ENCODE measurements around the gene ISCA2.

DNA sequence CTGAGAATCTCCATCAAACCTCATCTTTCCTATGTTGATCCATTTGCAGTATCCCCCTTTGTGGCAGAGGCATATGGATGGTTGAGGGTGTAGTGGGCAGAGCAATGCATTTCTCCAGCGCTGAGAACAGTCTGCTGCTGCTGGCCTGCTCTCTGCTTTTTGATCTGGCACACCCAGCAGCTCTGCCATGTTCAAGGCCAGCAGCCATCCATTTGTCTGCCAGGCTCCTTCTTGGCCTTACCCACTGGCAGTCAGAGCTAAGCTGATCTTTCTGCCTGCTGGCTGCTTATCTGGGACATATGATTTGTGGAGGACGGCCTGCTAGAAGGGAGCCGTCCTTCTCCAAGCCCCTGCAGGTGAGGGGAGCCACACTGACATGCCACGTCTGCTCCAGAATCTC, 17.5 kb upstream of the ISCA2 start:
- TF ChIP-seq, protein P1, sequence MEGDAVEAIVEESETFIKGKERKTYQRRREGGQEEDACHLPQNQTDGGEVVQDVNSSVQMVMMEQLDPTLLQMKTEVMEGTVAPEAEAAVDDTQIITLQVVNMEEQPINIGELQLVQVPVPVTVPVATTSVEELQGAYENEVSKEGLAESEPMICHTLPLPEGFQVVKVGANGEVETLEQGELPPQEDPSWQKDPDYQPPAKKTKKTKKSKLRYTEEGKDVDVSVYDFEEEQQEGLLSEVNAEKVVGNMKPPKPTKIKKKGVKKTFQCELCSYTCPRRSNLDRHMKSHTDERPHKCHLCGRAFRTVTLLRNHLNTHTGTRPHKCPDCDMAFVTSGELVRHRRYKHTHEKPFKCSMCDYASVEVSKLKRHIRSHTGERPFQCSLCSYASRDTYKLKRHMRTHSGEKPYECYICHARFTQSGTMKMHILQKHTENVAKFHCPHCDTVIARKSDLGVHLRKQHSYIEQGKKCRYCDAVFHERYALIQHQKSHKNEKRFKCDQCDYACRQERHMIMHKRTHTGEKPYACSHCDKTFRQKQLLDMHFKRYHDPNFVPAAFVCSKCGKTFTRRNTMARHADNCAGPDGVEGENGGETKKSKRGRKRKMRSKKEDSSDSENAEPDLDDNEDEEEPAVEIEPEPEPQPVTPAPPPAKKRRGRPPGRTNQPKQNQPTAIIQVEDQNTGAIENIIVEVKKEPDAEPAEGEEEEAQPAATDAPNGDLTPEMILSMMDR (IDR thresholded peaks at IDR 0.05; ENCODE audit: low read depth, low read length): no peak
- no peak for TF ChIP-seq EZH2phosphoT487 (IDR thresholded peaks at IDR 0.05; ENCODE audit: low read depth)

Measured in OCI-LY3 (cell line).